Sigmoid colon (tissue), 4 donors: ENCODE results near the gene BICC1.

Experiments used
- POLR2AphosphoS5 ChIP-seq, 4 donors: sonication (generic); formaldehyde crosslinking; IDR thresholded peaks; one replicate each; pipeline ENCODE4 v1.6.1; 2017; ENCODE audit warnings: antibody characterized with exemption in 4 of 4
- TF ChIP-seq, protein P1 (sequence below), 4 experiments: fragments of 450-650 bp in 3 of 4; fragments of 200-600 bp in 1 of 4; IDR thresholded peaks; one replicate each; pipeline ENCODE4 v1.5.1; 2016 to 2019; ENCODE audit warnings: antibody characterized with exemption in 4 of 4, mild to moderate bottlenecking in 3 of 4, moderate library complexity in 2 of 4

DNA sequence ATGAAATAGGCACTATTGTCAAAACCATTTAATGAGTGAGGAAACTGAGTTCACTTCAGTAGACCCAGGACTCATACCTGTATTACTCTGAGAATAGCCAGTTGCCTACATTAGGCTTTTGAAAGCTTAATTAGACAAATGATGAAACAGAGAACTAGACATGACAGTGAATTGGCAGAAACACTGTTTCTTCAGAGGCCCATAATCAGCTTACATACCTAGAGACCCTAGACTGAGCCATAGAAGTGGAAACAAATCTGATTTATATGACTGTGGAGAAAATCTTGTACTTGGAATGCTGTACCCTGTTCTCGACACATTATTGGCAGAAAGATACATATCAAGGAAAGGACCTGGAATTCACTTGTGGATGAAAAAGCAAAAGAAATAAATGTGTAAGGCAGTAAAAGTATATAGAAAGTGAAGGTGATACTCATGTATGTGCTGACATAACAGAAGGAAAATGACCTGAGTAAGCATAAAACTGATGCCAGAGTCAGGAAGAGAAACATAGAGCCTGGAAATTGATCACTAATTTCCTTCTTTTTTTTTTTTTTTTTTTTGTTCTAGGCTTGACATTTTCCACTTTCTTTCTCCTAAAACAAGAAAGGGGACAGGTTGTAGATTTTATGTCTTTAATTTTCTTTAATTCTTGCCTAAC is 251.5 kb downstream of the BICC1 start:
- no peak for TF ChIP-seq POLR2AphosphoS5 (IDR thresholded peaks at IDR 0.05)
- TF ChIP-seq, protein P1, sequence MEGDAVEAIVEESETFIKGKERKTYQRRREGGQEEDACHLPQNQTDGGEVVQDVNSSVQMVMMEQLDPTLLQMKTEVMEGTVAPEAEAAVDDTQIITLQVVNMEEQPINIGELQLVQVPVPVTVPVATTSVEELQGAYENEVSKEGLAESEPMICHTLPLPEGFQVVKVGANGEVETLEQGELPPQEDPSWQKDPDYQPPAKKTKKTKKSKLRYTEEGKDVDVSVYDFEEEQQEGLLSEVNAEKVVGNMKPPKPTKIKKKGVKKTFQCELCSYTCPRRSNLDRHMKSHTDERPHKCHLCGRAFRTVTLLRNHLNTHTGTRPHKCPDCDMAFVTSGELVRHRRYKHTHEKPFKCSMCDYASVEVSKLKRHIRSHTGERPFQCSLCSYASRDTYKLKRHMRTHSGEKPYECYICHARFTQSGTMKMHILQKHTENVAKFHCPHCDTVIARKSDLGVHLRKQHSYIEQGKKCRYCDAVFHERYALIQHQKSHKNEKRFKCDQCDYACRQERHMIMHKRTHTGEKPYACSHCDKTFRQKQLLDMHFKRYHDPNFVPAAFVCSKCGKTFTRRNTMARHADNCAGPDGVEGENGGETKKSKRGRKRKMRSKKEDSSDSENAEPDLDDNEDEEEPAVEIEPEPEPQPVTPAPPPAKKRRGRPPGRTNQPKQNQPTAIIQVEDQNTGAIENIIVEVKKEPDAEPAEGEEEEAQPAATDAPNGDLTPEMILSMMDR (IDR thresholded peaks at IDR 0.05): no peak
